ENCODE results near the gene SNRPE. TPM values are rescaled to one million over a fixed set of nuclear protein-coding genes. Genes with fewer than 3 reads are reported as not detected.
"Not testable (repeated sequence)": the region's sequence is repeated elsewhere in the genome, so short reads cannot be mapped to it uniquely, and the experiment has no call there.

Gene SNRPE
- total RNA-seq, 2 donors from 2014 or later: 158 to 160 TPM

DNA sequence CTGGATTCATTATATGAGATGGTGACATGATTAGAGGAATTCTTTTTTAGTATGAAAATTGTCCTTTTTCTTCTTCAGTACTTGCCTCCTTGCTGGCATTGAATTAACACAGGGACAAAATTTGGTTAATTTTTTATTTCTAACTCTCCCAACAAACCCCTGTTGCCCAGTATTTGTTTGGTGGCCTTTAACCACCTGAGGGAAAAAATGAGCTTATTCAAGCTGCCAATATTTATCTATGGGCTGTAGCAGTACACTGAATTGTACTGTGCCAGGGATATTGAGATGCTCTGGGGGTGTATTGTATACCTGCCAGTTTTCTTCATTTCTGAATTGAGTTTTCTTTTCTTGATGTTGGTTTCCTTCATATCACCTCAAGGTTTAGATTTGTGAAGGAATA lies 8.3 kb upstream of the SNRPE start:
- ATAC-seq (replicated peaks in 1 of 2); DNase-seq; H3K4me1 Mint-ChIP-seq (ENCODE audit: low read depth); H3K4me3 Mint-ChIP-seq; H3K27ac Mint-ChIP-seq; H3K27me3 Mint-ChIP-seq (ENCODE audit: low read depth); H3K9me3 Mint-ChIP-seq: not testable (repeated sequence)
- peaks cover 4 to 21% of the 10 kb centered on the region in 2 donors for H3K36me3 Mint-ChIP-seq (ENCODE audit: insufficient read depth in 2 of 2)

DNA sequence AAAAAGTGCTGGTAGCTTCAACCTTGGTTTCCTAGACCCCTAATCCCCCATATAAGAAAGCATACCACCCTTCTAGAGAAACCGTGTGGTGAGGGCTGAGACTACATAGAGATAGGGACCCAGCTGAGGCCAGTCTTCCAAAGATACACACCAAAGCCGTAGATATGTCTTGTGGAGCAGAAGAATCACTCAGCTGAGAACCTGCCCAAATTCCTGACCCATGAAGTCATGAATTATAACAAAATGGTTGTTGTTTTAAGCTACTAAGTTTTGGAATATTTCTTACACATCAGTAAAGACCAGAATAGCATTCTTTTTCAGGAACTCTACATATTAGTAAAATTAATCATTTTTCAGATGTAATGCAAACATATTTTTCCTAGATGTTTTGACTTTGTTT lies 3.3 kb upstream of the SNRPE start:
- H3K36me3 Mint-ChIP-seq (ENCODE audit: insufficient read depth in 2 of 2): peaks cover 6 to 17% of the 10 kb centered on the region in 2 donors
- no peak overlapping the region for H3K4me3 Mint-ChIP-seq
- H3K27me3 Mint-ChIP-seq (ENCODE audit: low read depth): no peaks in the 10 kb centered on the region
- H3K4me1 Mint-ChIP-seq (ENCODE audit: low read depth): peaks cover 21% of the 10 kb centered on the region
- no peak for DNase-seq
- H3K27ac Mint-ChIP-seq: peak overlapping the region; percentile 65
- no peak for ATAC-seq (replicated peaks in 1 of 2)
- H3K9me3 Mint-ChIP-seq: no peaks in the 10 kb centered on the region

- Mint-ChIP-seq H3K9me3 (no peaks in the 10 kb centered on the region), H3K4me1 (ENCODE audit: low read depth) (peaks cover 29% of the 10 kb centered on the region), H3K27ac (no peak overlapping the region), H3K27me3 (ENCODE audit: low read depth) (no peaks in the 10 kb centered on the region), H3K36me3 (ENCODE audit: insufficient read depth in 2 of 2) (peaks cover 6 to 20% of the 10 kb centered on the region in 2 donors), H3K4me3 (no peak overlapping the region)
- ATAC-seq (replicated peaks in 1 of 2) (no peak), DNase-seq (no peak)
Measured at GRCh38 chr1:203858975-203859374, 2.4 kb upstream of the SNRPE start.

DNA sequence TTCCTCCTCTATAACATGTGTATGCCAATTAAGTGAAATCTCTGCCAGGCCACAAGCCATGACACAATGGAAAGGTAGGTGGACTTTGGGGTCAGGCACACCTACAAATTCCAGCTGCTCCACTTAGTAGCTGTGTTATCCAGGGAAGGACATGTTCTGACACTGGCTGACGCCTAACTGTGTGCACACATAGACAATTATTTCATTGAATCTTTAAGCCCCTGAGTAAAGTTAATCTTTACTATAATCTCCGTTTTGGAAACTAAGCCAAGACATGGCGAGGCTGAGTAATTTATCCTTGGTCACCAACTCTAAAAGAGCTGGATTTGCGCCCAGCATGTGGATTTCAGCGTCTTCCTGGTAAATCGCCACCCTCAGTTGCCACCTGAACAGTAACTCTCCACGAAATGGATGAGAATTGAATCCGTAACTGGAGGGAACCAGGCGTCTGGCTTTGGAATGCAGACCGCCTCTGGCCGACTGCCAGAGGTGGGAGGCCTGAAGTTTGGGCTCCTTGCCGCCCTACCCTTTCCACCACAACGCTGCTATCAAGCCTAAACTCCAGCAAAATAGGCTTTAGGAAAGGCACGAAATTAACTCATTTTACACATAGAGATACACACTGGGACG lies 888 bp upstream of the SNRPE start:
- H3K27ac Mint-ChIP-seq: peak overlapping the region; percentile 97
- H3K9me3 Mint-ChIP-seq: no peaks in the 10 kb centered on the region
- H3K4me3 Mint-ChIP-seq: peak overlapping the region; percentile 97 to 100
- peaks cover 6 to 30% of the 10 kb centered on the region in 2 donors for H3K36me3 Mint-ChIP-seq (ENCODE audit: insufficient read depth in 2 of 2)
- DNase-seq (no peak), ATAC-seq (replicated peaks in 1 of 2) (no peak)
- H3K4me1 Mint-ChIP-seq (ENCODE audit: low read depth): peaks cover 43% of the 10 kb centered on the region
- no peaks in the 10 kb centered on the region for H3K27me3 Mint-ChIP-seq (ENCODE audit: low read depth)

DNA sequence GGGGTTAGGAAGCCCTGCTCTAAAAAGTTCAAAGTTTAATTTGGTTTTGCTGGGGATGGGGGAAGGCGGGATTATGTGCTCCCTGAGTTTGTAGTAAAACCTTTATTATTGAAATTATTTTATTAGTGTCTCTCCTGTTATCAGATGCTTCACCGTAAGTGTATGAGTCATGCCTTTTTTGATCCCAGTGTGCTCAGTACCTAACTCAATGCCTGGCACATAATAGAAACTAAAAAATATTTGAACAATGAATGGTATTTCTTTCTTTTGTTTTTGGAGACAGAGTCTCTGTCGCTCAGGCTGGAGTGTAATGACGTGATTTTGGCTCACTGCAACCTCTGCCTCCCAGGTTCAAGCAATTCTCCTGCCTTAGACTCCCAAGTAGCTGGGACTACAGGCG lies 6.4 kb downstream of the SNRPE start:
- H3K36me3 Mint-ChIP-seq (ENCODE audit: insufficient read depth in 2 of 2): peaks cover 8 to 36% of the 10 kb centered on the region in 2 donors

GRCh38 chr1:203870245-203870644 lies 8.8 kb downstream of the SNRPE start:
- Mint-ChIP-seq H3K9me3 (no peaks in the 10 kb centered on the region), H3K27ac (no peak overlapping the region), H3K36me3 (ENCODE audit: insufficient read depth in 2 of 2) (peaks cover 8 to 23% of the 10 kb centered on the region in 2 donors), H3K27me3 (ENCODE audit: low read depth) (no peaks in the 10 kb centered on the region), H3K4me1 (ENCODE audit: low read depth) (peaks cover 9% of the 10 kb centered on the region), H3K4me3 (no peak overlapping the region)
- no peak for DNase-seq
- ATAC-seq (replicated peaks in 1 of 2): no peak

More for the DNA sequence above, 6.4 kb downstream of the SNRPE start:
- Mint-ChIP-seq H3K9me3 (no peaks in the 10 kb centered on the region), H3K4me1 (ENCODE audit: low read depth) (peaks cover 28% of the 10 kb centered on the region), H3K27ac (no peak overlapping the region), H3K27me3 (ENCODE audit: low read depth) (no peaks in the 10 kb centered on the region), H3K4me3 (no peak overlapping the region)
- DNase-seq: no peak
- ATAC-seq (replicated peaks in 1 of 2): no peak

DNA sequence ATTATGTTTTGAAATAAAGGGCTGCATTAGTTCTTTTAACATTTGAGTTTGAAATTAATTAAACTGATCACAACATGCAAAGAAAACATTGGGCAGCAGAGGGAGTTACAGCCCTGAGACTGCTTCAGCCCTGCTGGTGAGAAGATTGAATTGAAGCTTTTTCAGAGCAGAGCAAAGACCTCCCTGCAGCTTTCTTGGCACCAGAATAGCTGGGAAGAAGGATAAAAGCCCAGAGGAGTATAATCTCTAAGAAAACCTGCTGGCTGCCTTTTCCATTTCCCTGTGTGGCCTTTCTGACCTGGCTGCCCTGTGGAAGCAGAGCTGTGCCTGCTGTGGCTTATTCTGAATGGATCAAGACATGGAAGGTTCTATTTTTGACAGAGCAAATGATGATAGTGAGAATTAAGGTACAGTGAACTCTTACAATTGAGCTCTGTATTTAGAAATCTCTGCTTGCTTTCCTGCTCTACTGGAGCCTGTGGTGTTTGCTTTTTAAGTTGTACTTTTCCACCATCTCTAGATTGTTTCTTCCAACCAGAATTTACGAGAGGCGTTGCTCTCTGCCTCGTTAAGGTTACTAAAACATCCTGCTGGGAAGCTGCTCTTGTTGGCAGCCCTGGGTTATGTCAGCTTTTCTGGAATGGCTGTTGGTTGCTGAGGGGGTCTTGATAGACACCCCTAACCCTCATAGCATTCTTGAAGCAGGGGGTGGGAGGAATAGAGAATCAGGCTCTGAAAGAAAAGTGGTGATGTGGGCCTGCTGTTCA lies 9.9 kb downstream of the SNRPE start:
- peaks cover 4% of the 10 kb centered on the region for H3K4me1 Mint-ChIP-seq (ENCODE audit: low read depth)
- ATAC-seq (replicated peaks in 1 of 2): peak; percentile 54 to 63
- DNase-seq: peak; percentile 14 to 23

GRCh38 chr1:203873094-203873493 lies 11.7 kb downstream of the SNRPE start:
- ATAC-seq (replicated peaks in 1 of 2) (no peak), DNase-seq (no peak)
- no peak overlapping the region for H3K4me3 Mint-ChIP-seq
- H3K9me3 Mint-ChIP-seq: no peaks in the 10 kb centered on the region
- peaks cover 4 to 16% of the 10 kb centered on the region in 2 donors for H3K36me3 Mint-ChIP-seq (ENCODE audit: insufficient read depth in 2 of 2)
- peaks cover under 1% of the 10 kb centered on the region for H3K4me1 Mint-ChIP-seq (ENCODE audit: low read depth)
- no peaks in the 10 kb centered on the region for H3K27me3 Mint-ChIP-seq (ENCODE audit: low read depth)
- no peak overlapping the region for H3K27ac Mint-ChIP-seq

More for the DNA sequence above, 9.9 kb downstream of the SNRPE start:
- H3K9me3 Mint-ChIP-seq: no peaks in the 10 kb centered on the region
- H3K4me3 Mint-ChIP-seq: no peak overlapping the region
- H3K27me3 Mint-ChIP-seq (ENCODE audit: low read depth): no peaks in the 10 kb centered on the region
- peak overlapping the region; percentile 77 for H3K27ac Mint-ChIP-seq
- H3K36me3 Mint-ChIP-seq (ENCODE audit: insufficient read depth in 2 of 2): peaks cover 4 to 17% of the 10 kb centered on the region in 2 donors

GRCh38 chr1:203878422-203878821 lies 17.0 kb downstream of the SNRPE start:
- no peak for DNase-seq
- no peaks in the 10 kb centered on the region for H3K4me1 Mint-ChIP-seq (ENCODE audit: low read depth)
- H3K9me3 Mint-ChIP-seq: no peaks in the 10 kb centered on the region
- no peak overlapping the region for H3K27ac Mint-ChIP-seq
- H3K4me3 Mint-ChIP-seq: no peak overlapping the region
- H3K36me3 Mint-ChIP-seq (ENCODE audit: insufficient read depth in 2 of 2): peaks cover 3 to 18% of the 10 kb centered on the region in 2 donors
- no peaks in the 10 kb centered on the region for H3K27me3 Mint-ChIP-seq (ENCODE audit: low read depth)
- ATAC-seq (replicated peaks in 1 of 2): no peak

DNA sequence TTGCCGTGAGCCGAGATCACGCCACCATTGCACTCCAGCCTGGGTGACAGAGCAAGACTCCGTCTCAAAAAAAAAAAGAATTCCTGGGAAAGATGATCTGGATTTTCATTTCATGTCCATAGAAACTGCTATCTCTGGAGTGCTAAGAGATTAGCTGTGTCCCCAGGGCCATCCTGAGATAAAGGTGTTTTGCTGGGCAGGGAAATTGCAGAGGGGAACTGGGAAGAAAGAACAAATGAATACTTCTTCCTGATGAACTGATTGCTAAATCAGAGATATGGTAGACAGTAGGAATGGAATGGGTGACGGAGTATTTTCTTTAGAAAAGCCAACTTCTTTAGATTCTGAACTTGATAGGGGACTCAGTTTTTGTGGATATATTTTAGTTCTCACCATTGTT lies 19.2 kb downstream of the SNRPE start:
- ATAC-seq (replicated peaks in 1 of 2) (no peak), DNase-seq (no peak)
- Mint-ChIP-seq H3K27ac (no peak overlapping the region), H3K9me3 (no peaks in the 10 kb centered on the region), H3K27me3 (ENCODE audit: low read depth) (no peaks in the 10 kb centered on the region), H3K4me3 (no peak overlapping the region), H3K36me3 (ENCODE audit: insufficient read depth in 2 of 2) (peaks cover 4 to 16% of the 10 kb centered on the region in 2 donors), H3K4me1 (ENCODE audit: low read depth) (no peaks in the 10 kb centered on the region)

DNA sequence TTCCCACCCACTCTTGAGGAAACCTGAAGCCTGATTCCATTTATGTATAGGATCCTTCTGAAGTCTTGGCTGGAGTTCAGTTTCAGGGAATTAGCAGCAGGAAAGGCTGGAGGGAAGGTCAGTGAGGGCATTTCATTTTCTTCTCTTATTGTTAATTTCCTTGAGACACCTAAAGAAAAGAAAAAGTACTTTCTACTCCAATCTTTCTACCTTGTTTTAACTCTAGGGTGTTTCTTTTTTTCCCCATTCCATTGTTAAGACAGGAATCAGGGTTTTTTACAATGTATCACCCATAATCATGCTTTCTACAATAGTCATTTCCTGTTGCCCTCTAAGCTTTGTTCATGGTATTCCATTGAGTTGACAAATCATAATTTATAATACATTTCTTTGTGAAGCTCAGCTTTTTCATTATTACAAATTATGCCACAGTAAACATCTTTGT lies 27.4 kb downstream of the SNRPE start:
- DNase-seq: no peak
- no peak overlapping the region for H3K27ac Mint-ChIP-seq
- no peak overlapping the region for H3K4me3 Mint-ChIP-seq
- no peak for ATAC-seq (replicated peaks in 1 of 2)
- peaks cover 6 to 23% of the 10 kb centered on the region in 2 donors for H3K36me3 Mint-ChIP-seq (ENCODE audit: insufficient read depth in 2 of 2)
- no peaks in the 10 kb centered on the region for H3K4me1 Mint-ChIP-seq (ENCODE audit: low read depth)
- H3K27me3 Mint-ChIP-seq (ENCODE audit: low read depth): no peaks in the 10 kb centered on the region
- peaks cover 3 to 8% of the 10 kb centered on the region in 2 donors for H3K9me3 Mint-ChIP-seq

DNA sequence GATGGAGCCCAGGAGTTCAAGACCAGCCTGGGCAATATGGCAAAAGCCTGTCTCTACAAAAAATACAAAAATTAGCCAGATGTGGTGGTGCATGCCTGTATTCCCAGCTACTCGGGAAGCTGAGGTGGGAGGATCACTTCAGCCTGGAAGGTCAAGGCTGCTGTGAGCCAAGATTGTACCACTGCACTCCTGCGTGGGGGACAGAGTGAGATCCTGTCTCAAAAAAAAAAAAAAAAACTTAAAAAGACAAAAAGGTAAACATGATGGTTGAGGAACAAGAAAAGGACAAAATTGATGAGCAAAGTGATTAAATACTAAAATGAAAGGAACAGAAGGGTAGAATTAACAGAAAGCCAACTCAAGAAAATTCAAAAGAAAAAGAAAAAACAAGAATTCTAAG lies 30.6 kb downstream of the SNRPE start:
- H3K4me1 Mint-ChIP-seq (ENCODE audit: low read depth): no peaks in the 10 kb centered on the region
- no peak overlapping the region for H3K4me3 Mint-ChIP-seq
- H3K27ac Mint-ChIP-seq: no peak overlapping the region
- H3K27me3 Mint-ChIP-seq (ENCODE audit: low read depth): no peaks in the 10 kb centered on the region
- DNase-seq (no peak), ATAC-seq (replicated peaks in 1 of 2) (no peak)
- H3K9me3 Mint-ChIP-seq: peaks cover 8 to 13% of the 10 kb centered on the region in 2 donors
- peaks cover 10 to 26% of the 10 kb centered on the region in 2 donors for H3K36me3 Mint-ChIP-seq (ENCODE audit: insufficient read depth in 2 of 2)

DNA sequence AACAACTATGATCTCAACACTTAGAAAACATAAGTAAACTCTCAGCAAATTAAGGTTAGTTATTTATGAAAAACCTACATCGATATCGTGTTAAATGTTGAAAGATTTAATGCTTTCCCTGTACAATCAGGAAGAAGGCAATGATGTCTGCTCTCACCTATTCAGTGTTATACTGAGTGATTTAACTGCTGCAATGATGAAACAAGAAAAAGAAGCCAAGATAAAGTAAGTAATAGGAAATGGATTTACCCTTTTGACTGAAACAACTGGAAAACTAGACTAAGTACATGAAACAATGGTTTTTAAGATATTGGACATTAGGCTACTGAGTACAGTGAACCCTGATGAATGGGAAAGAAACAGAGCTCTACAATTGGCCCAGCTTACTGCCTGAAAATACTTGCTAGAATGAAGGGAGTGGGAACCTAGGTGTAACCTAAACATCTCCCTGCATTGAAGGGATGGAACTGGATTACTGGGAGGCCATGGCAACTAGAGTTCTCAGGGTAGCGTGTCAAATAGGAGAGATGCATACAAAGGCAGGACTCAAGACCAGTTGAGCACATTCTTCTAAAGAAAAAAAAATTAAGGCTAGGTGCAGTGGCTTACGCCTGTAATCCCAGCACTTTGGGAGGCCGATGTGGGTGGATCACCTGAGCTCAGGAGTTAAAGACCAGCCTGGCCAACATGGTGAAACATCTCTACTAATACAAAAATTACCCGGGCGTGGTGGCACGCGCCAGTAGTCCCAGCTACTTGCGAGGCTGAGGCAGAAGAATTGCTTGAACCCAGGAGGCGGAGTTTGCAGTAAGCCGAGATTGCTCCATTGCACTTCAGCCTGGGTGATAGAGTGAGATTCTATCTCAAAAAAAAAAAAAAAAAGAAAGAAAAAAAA lies 37.3 kb downstream of the SNRPE start:
- no peak for DNase-seq
- Mint-ChIP-seq H3K27ac (no peak overlapping the region), H3K4me3 (no peak overlapping the region), H3K9me3 (peaks cover 4 to 6% of the 10 kb centered on the region in 2 donors), H3K4me1 (ENCODE audit: low read depth) (no peaks in the 10 kb centered on the region), H3K36me3 (ENCODE audit: insufficient read depth in 2 of 2) (peaks cover 5 to 7% of the 10 kb centered on the region in 2 donors), H3K27me3 (ENCODE audit: low read depth) (no peaks in the 10 kb centered on the region)
- ATAC-seq (replicated peaks in 1 of 2): no peak
